Cardiac fibroblast (primary cell): ENCODE data around the gene TSPAN18.

ENCODE experiments used
- DNase-seq, 2 donors: peaks; one replicate each; pipeline versions ENCODE4 v3.0.0 to v3.0.0-alpha.2; 2010; ENCODE audit warnings: low read depth in 2 of 2
- H3K4me3 ChIP-seq, 2 donors: replicated peaks in 1 of 2; 1 replicate in 1 of 2; 2 replicates in 1 of 2; pipeline ENCODE4 v1.5.1; 2011; ENCODE audit warnings: low read depth in 2 of 2, low read length in 2 of 2, mild to moderate bottlenecking in 2 of 2, moderate library complexity in 1 of 2
- CTCF ChIP-seq: IDR thresholded peaks from one replicate; pipeline ENCODE4 v1.5.1; 2011; ENCODE audit warnings: low read depth, mild to moderate bottlenecking, low read length, inconsistent platforms

Gene TSPAN18

GRCh38 chr11:44855493-44855849 lies 128.7 kb downstream of the TSPAN18 start:
- no peak overlapping the region for H3K4me3 ChIP-seq
- no peak for TF ChIP-seq CTCF
- no peak for DNase-seq

- no peak for TF ChIP-seq CTCF
- DNase-seq: no peak
- H3K4me3 ChIP-seq: no peak overlapping the region
Measured at GRCh38 chr11:44857490-44858090, 130.8 kb downstream of the TSPAN18 start.

- DNase-seq: peak; percentile 10 to 24
- no peak overlapping the region for H3K4me3 ChIP-seq
- no peak for TF ChIP-seq CTCF
Measured at GRCh38 chr11:44858796-44859527, 132.2 kb downstream of the TSPAN18 start.

GRCh38 chr11:44859528-44859925 lies 132.8 kb downstream of the TSPAN18 start:
- no peak overlapping the region for H3K4me3 ChIP-seq
- DNase-seq: no peak
- TF ChIP-seq CTCF: no peak

GRCh38 chr11:44860346-44860745 lies 133.6 kb downstream of the TSPAN18 start:
- no peak overlapping the region for H3K4me3 ChIP-seq
- TF ChIP-seq CTCF: no peak
- DNase-seq: no peak

- H3K4me3 ChIP-seq: no peak overlapping the region
- no peak for TF ChIP-seq CTCF
- peak; percentile 97 to 98 for DNase-seq
Measured at GRCh38 chr11:44861849-44862557, 135.2 kb downstream of the TSPAN18 start.
